Stimulated activated CD8-positive, alpha-beta memory T cell treated with anti-CD3 and anti-CD28 coated beads, Interleukin-15, amount 100 ng/mL, for 48 hours (primary cell): ENCODE measurements around the gene PTPN1.
"Not testable (repeated sequence)": the region's sequence is repeated elsewhere in the genome, so short reads cannot be mapped to it uniquely, and the experiment has no call there.

Experiments used
- DNase-seq, 2 donors: peaks; one replicate each; pipeline ENCODE4 v3.0.0-alpha.2; 2020; ENCODE audit warnings: low read depth in 2 of 2

The PTPN1 gene

GRCh38 chr20:50509923-50510705 lies at the start of gene PTPN1:
Gene PTPN1 (plus strand): TSS chr20:50510383. CDS start chr20:50510528, 145 bp downstream.
- peak; percentile 95 to 98 for DNase-seq

GRCh38 chr20:50460608-50461267 lies 49.4 kb upstream of the PTPN1 start:
- DNase-seq: peak; percentile 58 to 66

- DNase-seq: no peak
These were observed 48.0 kb upstream of the PTPN1 start for GRCh38 chr20:50462093-50462690.

GRCh38 chr20:50464026-50464724 lies 46.0 kb upstream of the PTPN1 start:
- peak; percentile 36 to 37 for DNase-seq

GRCh38 chr20:50464725-50465650 lies 45.2 kb upstream of the PTPN1 start:
- no peak for DNase-seq

GRCh38 chr20:50467174-50467573 lies 43.0 kb upstream of the PTPN1 start:
- DNase-seq: no peak

GRCh38 chr20:50467718-50468356 lies 42.3 kb upstream of the PTPN1 start:
- no peak for DNase-seq

- no peak for DNase-seq
These were observed 41.8 kb upstream of the PTPN1 start for GRCh38 chr20:50468378-50468798.

GRCh38 chr20:50469176-50469723 lies 40.9 kb upstream of the PTPN1 start:
- no peak for DNase-seq

GRCh38 chr20:50469796-50470195 lies 40.4 kb upstream of the PTPN1 start:
- no peak for DNase-seq

GRCh38 chr20:50470264-50470858 lies 39.8 kb upstream of the PTPN1 start:
- DNase-seq: no peak

GRCh38 chr20:50471231-50471630 lies 39.0 kb upstream of the PTPN1 start:
- no peak for DNase-seq

GRCh38 chr20:50472693-50473664 lies 37.2 kb upstream of the PTPN1 start:
- DNase-seq: no peak

GRCh38 chr20:50474356-50474755 lies 35.8 kb upstream of the PTPN1 start:
- not testable (repeated sequence) for DNase-seq

- DNase-seq: no peak
These were observed 34.4 kb upstream of the PTPN1 start for GRCh38 chr20:50475681-50476292.

GRCh38 chr20:50477239-50477872 lies 32.8 kb upstream of the PTPN1 start:
- no peak for DNase-seq

GRCh38 chr20:50478162-50478990 lies 31.8 kb upstream of the PTPN1 start:
- DNase-seq: peak; percentile 63 to 66
